PFSK-1 (cell line): ENCODE data around the gene LRRC47.

Source experiments
- FOXP2 ChIP-seq: optimal IDR thresholded peaks from 2 replicates; pipeline ENCODE3; 2011; ENCODE audit warnings: borderline replicate concordance, control low read depth, inconsistent platforms; ENCODE audit not compliant: insufficient read depth; ENCODE audit errors: extremely low read length, extremely low read depth
- POLR2AphosphoS5 ChIP-seq: IDR thresholded peaks from 2 replicates; pipeline ENCODE4 v1.6.1; 2012; ENCODE audit warnings: low read depth, mild to moderate bottlenecking, control low read depth, low read length, moderate library complexity
- REST ChIP-seq, 2 experiments: IDR thresholded peaks; 2 replicates each; pipeline versions ENCODE4 v1.6.1 to v1.8.0; 2011 to 2012; ENCODE audit warnings: low read depth in 2 of 2, low read length in 2 of 2, control low read depth in 1 of 2, inconsistent platforms in 1 of 2, mild to moderate bottlenecking in 1 of 2, moderate library complexity in 1 of 2; ENCODE audit not compliant: insufficient read depth in 1 of 2
- SIN3A ChIP-seq: IDR thresholded peaks from 2 replicates; pipeline ENCODE4 v1.6.1; 2012; ENCODE audit warnings: mild to moderate bottlenecking, low read length, moderate library complexity, borderline replicate concordance; ENCODE audit not compliant: insufficient read depth
- TAF1 ChIP-seq: IDR thresholded peaks from 2 replicates; pipeline ENCODE4 v1.6.1; 2012; ENCODE audit warnings: low read length, control low read depth, borderline replicate concordance; ENCODE audit not compliant: insufficient read depth

The LRRC47 gene

GRCh38 chr1:3786468-3787348 is 9.6 kb downstream of the LRRC47 start:
- TF ChIP-seq FOXP2 (no peak), SIN3A (no peak), TAF1 (no peak), REST (IDR thresholded peaks at IDR 0.05; ENCODE audit: insufficient read depth in 1 of 2, low read depth in 2 of 2, low read length in 2 of 2) (no peak), POLR2AphosphoS5 (no peak)

- TF ChIP-seq FOXP2 (no peak), SIN3A (no peak), TAF1 (no peak), REST (IDR thresholded peaks at IDR 0.05; ENCODE audit: insufficient read depth in 1 of 2, low read depth in 2 of 2, low read length in 2 of 2) (no peak), POLR2AphosphoS5 (no peak)
Measured at GRCh38 chr1:3785456-3786157, 10.7 kb downstream of the LRRC47 start.

GRCh38 chr1:3785045-3785444 is 11.3 kb downstream of the LRRC47 start:
- TF ChIP-seq POLR2AphosphoS5 (no peak), SIN3A (no peak), REST (IDR thresholded peaks at IDR 0.05; ENCODE audit: insufficient read depth in 1 of 2, low read depth in 2 of 2, low read length in 2 of 2) (no peak), TAF1 (no peak)

- TF ChIP-seq POLR2AphosphoS5 (no peak), REST (IDR thresholded peaks at IDR 0.05; ENCODE audit: insufficient read depth in 1 of 2, low read depth in 2 of 2, low read length in 2 of 2) (no peak), TAF1 (no peak), FOXP2 (no peak), SIN3A (no peak)
Measured at GRCh38 chr1:3783651-3784474, 12.4 kb downstream of the LRRC47 start.
